Lower leg skin (tissue), 4 donors: ENCODE results near the gene NKX2-1. TPM values are rescaled to one million over a fixed set of nuclear protein-coding genes. Genes with fewer than 3 reads are reported as not detected.

ENCODE experiments used
- DNase-seq, 2 donors: peaks; one replicate each; pipeline ENCODE4 v3.0.0-alpha.2; 2019; ENCODE audit warnings: low spot score in 2 of 2
- H3K4me3 ChIP-seq: fragments of 200-600 bp; sonication (generic); 2 replicates; pipeline ENCODE4 v1.5.1; 2017; ENCODE audit warnings: mild to moderate bottlenecking, low read depth; ENCODE audit not compliant: poor library complexity, severe bottlenecking
- CTCF ChIP-seq, 3 donors: fragments of 450-650 bp; IDR thresholded peaks; one replicate each; pipeline ENCODE4 v1.5.1; 2016; ENCODE audit warnings: antibody characterized with exemption in 3 of 3, mild to moderate bottlenecking in 3 of 3, moderate library complexity in 2 of 3
- POLR2A ChIP-seq, 2 donors: fragments of 450-650 bp; IDR thresholded peaks; one replicate each; pipeline ENCODE4 v1.6.1; 2016 to 2017; ENCODE audit warnings: antibody characterized with exemption in 2 of 2, mild to moderate bottlenecking in 1 of 2, moderate library complexity in 1 of 2
- WGBS, 2 donors: methylation state at CpG; one replicate each; pipeline ENCODE4 v1.1.5; 2018; 5-methylcytosine and 5-hydroxymethylcytosine counted together
- intact Hi-C: fragments of 100-400 bp; cut with DNase I; formaldehyde crosslinking; loops from one replicate; pipeline ENCODE4 v1.15.0; 2023; ENCODE audit warnings: low total_unique reads
- total RNA-seq, 4 donors: library from RNA; depleted of rRNA; stranded (reverse); fragments of >200 nt; gene quantifications; one replicate each; pipeline ENCODE4 v1.1.0, GENCODE V29; 2016

NKX2-1 gene
- total RNA-seq, 4 donors from 2014 or later: not detected

- no peak overlapping the region for H3K4me3 ChIP-seq
- 3 to 4% methylated on average over 23 to 41 of the region's 87 CpGs for WGBS, 2 donors
- DNase-seq: no peak
- intact Hi-C loops: no loop called here
- TF ChIP-seq POLR2A (IDR thresholded peaks at IDR 0.05) (no peak), CTCF (IDR thresholded peaks at IDR 0.05) (no peak)
Observed at GRCh38 chr14:36517242-36518030, 2.6 kb downstream of the NKX2-1 start.

- 13 to 18% methylated on average over 16 of the region's 16 CpGs for WGBS, 2 donors
- intact Hi-C loops: no loop called here
- no peak for DNase-seq
- H3K4me3 ChIP-seq: no peak overlapping the region
- no peak for TF ChIP-seq POLR2A (IDR thresholded peaks at IDR 0.05)
- no peak for TF ChIP-seq CTCF (IDR thresholded peaks at IDR 0.05)
Observed at GRCh38 chr14:36516719-36517241, 3.3 kb downstream of the NKX2-1 start.

GRCh38 chr14:36515896-36516718 is 3.9 kb downstream of the NKX2-1 start:
- DNase-seq: no peak
- TF ChIP-seq CTCF (IDR thresholded peaks at IDR 0.05): no peak
- no peak overlapping the region for H3K4me3 ChIP-seq
- intact Hi-C loops: no loop called here
- 22 to 30% methylated on average over 11 of the region's 11 CpGs for WGBS, 2 donors

DNA sequence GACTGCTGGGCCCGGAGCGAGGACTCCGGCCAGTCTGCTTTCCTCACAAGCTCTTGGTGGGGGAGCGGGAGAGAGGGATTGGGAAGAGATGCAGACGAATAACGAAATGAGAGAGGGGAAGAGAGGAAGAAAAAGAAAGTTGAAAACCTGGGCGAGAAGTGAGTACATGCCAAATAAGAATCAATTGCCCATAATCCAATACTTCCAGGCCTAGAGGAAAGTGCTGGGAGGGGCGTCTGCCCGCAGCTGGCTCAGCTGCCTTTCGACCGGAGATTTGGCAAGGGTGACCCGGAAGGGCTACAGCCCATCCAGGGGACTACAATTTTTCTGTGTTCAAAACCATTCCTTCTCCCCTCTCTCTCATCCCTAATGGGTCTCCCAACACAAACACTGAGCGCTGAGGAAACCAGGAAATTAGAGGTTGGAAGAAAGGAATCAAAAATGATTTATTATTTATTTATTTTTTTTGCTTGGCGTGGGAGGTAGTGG is 4.9 kb downstream of the NKX2-1 start:
- 9 to 16% methylated on average over 14 of the region's 14 CpGs for WGBS, 2 donors
- H3K4me3 ChIP-seq: no peak overlapping the region
- DNase-seq: no peak
- TF ChIP-seq CTCF (IDR thresholded peaks at IDR 0.05) (no peak), POLR2A (IDR thresholded peaks at IDR 0.05) (no peak)
- intact Hi-C loops: no loop called here

- WGBS, 2 donors: 3 to 4% methylated on average over 38 of the region's 38 CpGs
- H3K4me3 ChIP-seq: no peak overlapping the region
- intact Hi-C loops: no loop called here
Observed at GRCh38 chr14:36514278-36515104, 5.5 kb downstream of the NKX2-1 start.

More at GRCh38 chr14:36514278-36515104, 5.5 kb downstream of the NKX2-1 start:
- TF ChIP-seq POLR2A (IDR thresholded peaks at IDR 0.05) (no peak), CTCF (IDR thresholded peaks at IDR 0.05) (no peak)
- DNase-seq: no peak
